ENCODE data around the gene LRP8. TPM values are rescaled to one million over a fixed set of nuclear protein-coding genes. Genes with fewer than 3 reads are reported as not detected.

Gene LRP8
- total and polyA plus RNA-seq, 2 of the 4 experiments (the other 2 are of a cell fraction): 12.0 to 12.1 TPM

DNA sequence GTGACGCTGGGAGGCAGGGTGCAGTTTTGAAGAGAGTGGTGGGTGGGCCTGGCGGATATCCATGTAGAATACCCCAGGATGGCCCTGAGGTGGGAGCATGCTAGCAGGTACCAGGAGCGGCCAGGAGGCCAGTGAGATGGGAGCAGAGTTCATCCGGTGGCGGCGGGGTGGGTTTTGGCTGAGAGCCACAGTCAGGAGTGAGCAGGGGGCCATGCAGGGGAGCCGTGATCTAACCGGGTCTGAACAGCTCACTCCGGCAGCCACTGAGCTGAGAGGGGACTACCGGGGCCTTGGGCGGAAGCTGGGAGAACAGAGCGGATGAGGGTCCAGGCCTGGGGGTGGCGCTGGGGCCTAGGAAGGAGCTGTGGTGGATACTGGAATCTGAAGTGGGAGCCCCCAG is 47.6 kb upstream of the LRP8 start:
- intact Hi-C loops (cut with micrococcal nuclease) (no loop called here), dilution Hi-C loops (cut with HindIII; ENCODE audit: low sequenced_read_pairs, unreplicated experiment) (no loop called here), in situ Hi-C loops (cut with MboI; ENCODE audit: low sequenced_read_pairs) (no loop called here)
- Histone ChIP-seq H3K79me1 (ENCODE audit: low read depth in 1 of 2, low read length in 2 of 2) (no peaks in the 10 kb centered on the region), H2AK5ac (ENCODE audit: low read depth, low read length) (no peak overlapping the region), H4K91ac (ENCODE audit: insufficient read depth, low read depth, low read length) (no peak overlapping the region), H2BK120ac (ENCODE audit: low read depth, low read length) (no peak overlapping the region), H2AFZ (replicated peaks; ENCODE audit: low read length, poor library complexity) (no peak overlapping the region), H3K9me1 (ENCODE audit: insufficient read depth, low read length) (no peaks in the 10 kb centered on the region), H3K14ac (replicated peaks; ENCODE audit: low read depth, low read length) (no peak overlapping the region), H3K9ac (ENCODE audit: low read depth, low read length) (no peak overlapping the region), H2BK15ac (ENCODE audit: low read depth, low read length) (no peak overlapping the region), H3K27ac (ENCODE audit: insufficient read depth, low read length) (no peak overlapping the region), H3K4me3 (ENCODE audit: insufficient read depth, low read depth, low read length) (no peak overlapping the region), H4K20me1 (ENCODE audit: insufficient read depth, low read length) (no peaks in the 10 kb centered on the region), H3K23ac (ENCODE audit: low read depth, low read length) (no peak overlapping the region), H3K4me2 (ENCODE audit: low read depth, low read length) (no peak overlapping the region), H3K18ac (ENCODE audit: low read depth, low read length) (no peak overlapping the region), H2BK20ac (ENCODE audit: low read depth, low read length) (no peak overlapping the region), H3K36me3 (ENCODE audit: control insufficient read depth, insufficient read depth, low read length) (no peaks in the 10 kb centered on the region), H3K4ac (ENCODE audit: low read depth, low read length) (no peak overlapping the region), H4K8ac (ENCODE audit: low read depth in 2 of 2, low read length in 2 of 2) (no peak overlapping the region), H3K56ac (ENCODE audit: extremely low read depth, insufficient read depth, low read length) (no peak overlapping the region), H3K27me3 (ENCODE audit: control insufficient read depth, insufficient read depth, low read length) (peaks cover 46% of the 10 kb centered on the region), H2AK9ac (replicated peaks; ENCODE audit: low read depth, low read length, poor library complexity) (no peak overlapping the region), H4K5ac (ENCODE audit: low read depth, low read length) (no peak overlapping the region), H2BK5ac (ENCODE audit: low read depth, low read length, poor library complexity, severe bottlenecking) (no peak overlapping the region), H3K4me1 (ENCODE audit: control insufficient read depth, insufficient read depth, low read length) (no peaks in the 10 kb centered on the region; the same call in 1 of the 2 replicates), H3K9me3 (ENCODE audit: control insufficient read depth, insufficient read depth, low read length) (no peaks in the 10 kb centered on the region; the same call in 1 of the 2 replicates)
- WGBS, 2 experiments (ENCODE audit: extremely low coverage in 2 of 2, insufficient read length in 1 of 2): 43% methylated on average over 12 of the region's 13 CpGs; no CpG with 5 or more reads in 1 of the 2 experiments
- no TSS peak for BruUV-seq (replicated peaks)
- TF ChIP-seq NFE2L2 (IDR thresholded peaks at IDR 0.05; ENCODE audit: low read depth, low read length) (no peak), CEBPB (IDR thresholded peaks at IDR 0.05; ENCODE audit: low read depth, low read length) (no peak), POLR2A (IDR thresholded peaks at IDR 0.05; ENCODE audit: low read depth, low read length) (no peak), BHLHE40 (IDR thresholded peaks at IDR 0.05; ENCODE audit: low read depth, low read length) (no peak), MAZ (IDR thresholded peaks at IDR 0.05; ENCODE audit: borderline replicate concordance, low read depth, low read length) (no peak), RAD21 (IDR thresholded peaks at IDR 0.05; ENCODE audit: low read length) (no peak), SMC3 (IDR thresholded peaks at IDR 0.05; ENCODE audit: low read depth, low read length) (no peak), RFX5 (IDR thresholded peaks at IDR 0.05; ENCODE audit: low read depth, low read length) (no peak), FOS (IDR thresholded peaks at IDR 0.05; ENCODE audit: low read depth, low read length) (no peak), CHD1 (IDR thresholded peaks at IDR 0.05; ENCODE audit: low read depth, low read length) (no peak), RCOR1 (IDR thresholded peaks at IDR 0.05; ENCODE audit: insufficient replicate concordance, low read length) (no peak)
- TF ChIP-seq, protein P1, sequence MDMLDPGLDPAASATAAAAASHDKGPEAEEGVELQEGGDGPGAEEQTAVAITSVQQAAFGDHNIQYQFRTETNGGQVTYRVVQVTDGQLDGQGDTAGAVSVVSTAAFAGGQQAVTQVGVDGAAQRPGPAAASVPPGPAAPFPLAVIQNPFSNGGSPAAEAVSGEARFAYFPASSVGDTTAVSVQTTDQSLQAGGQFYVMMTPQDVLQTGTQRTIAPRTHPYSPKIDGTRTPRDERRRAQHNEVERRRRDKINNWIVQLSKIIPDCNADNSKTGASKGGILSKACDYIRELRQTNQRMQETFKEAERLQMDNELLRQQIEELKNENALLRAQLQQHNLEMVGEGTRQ (IDR thresholded peaks at IDR 0.05; ENCODE audit: low read depth, low read length): no peak
- ATAC-seq (ENCODE audit: low read depth): no peak
- CTCF ChIA-PET: interaction anchor here (1.5 kb wide), 1 partner anchor 18 kb away, joined by 3 read pairs; no protein-coding TSS in a partner anchor
- no peak for DNase-seq
- POLR2A ChIA-PET (ENCODE audit: unreplicated experiment): no interaction called here

All from IMR-90 (cell line).